ENCODE data around the gene BNC2.

BNC2 gene

DNA sequence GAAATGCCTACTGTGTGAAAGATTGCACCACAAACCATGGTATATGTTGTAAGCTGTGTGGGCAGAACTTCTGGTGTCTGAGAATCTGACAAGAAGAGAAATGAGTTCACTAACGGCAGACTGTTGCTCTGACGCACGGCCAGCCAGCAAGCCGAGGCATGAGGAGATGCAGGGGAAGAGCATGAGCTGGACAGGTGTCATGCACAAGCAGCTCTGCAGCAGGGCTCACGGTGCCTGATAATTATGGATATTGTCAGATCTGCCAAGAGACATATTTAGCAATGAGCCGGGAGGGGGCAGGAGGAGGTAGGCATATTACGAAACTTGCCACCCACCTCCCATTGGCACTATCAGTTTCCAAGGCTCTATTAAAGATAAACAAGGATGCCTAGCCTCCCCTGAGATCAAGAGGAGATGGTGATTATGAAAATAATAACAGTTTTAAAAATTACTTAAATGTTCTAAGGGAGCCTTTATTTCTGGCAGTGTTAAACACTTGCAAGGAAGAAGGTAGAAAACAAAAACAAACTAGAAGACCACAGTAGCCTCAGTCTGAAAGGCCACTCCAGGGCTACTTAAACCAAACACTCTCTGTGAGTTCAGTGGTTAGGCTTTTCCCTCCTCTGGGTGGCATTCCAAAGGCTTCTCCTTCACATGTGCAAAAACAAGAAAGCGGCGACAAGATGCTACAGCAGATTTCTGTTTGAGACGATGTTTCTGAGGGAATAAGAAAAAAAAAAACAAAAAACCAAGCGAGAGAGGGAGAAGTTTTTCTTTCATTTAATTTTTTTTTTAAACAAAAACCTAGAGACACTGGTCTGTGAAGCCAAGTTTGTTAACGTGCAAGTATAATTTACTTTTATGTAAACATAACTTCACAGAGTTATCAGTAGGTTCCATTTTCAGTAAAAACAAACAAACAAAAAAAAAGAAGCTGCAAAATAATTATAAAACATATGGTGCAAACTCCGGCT, 339.5 kb downstream of the BNC2 start:
- no peak for DNase-seq

DNA sequence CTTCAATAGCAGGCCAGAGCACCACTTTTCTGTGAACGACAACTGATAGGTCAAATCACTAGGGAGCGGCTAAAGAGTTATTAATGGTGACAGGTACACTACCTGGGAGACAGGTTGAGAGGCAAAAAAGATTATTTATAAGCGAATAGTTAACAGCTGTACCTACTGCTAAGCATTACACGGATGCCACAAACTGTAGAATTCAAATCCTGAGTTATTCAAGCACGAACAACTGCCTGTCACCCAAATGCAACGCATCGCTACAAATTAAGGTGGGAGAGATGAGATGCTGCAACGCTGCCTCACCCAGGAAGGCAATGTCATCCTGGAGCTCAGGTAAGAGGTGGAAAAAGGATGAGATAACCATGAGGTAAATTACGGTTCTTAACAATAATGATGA, 342.9 kb downstream of the BNC2 start:
- no peak for DNase-seq

GRCh38 chr9:16526380-16526779, 344.1 kb downstream of the BNC2 start:
- DNase-seq = no peak

DNA sequence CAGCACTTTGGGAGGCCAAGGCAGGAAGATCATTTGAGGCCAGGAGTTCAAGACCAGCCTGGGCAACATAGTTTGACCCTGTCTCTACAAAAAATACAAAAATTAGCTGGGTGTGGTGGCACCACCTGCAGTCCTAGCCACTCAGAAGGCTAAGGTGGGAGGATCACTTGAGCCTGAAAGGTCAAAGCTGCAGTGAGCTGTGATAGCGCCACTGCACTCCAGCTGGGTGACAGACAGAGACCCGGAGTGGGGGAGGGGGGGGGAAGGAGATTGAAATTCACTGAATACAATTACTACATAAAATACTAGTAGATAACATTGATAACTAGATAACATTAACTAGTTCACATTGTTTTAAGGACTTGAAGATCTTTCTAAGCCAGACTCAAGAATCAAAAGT, 345.6 kb downstream of the BNC2 start:
- DNase-seq = no peak

GRCh38 chr9:16524078-16524477, 346.4 kb downstream of the BNC2 start:
- DNase-seq = no peak

- DNase-seq = no peak
These were observed 348.5 kb downstream of the BNC2 start for GRCh38 chr9:16521868-16522411.

DNA sequence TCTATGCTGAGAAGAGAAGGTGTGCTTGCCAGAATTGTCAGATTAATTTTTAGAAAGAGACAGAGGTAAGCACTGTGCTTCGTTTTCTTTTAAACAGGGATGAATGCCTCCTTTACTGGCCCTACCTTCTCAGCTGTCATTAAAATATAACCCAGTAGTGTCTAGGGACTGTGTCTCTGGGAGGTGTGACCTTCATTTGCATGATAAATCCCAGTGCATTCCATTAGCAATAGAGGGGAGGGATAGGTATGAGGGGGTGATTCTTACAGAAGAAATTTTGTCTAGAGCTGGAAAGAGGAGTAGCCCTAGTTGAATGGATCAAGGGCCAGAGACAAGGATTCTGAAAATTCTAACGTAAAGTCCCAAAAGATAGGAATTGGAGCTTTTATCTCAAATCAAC, 351.5 kb downstream of the BNC2 start:
- no peak for DNase-seq

DNA sequence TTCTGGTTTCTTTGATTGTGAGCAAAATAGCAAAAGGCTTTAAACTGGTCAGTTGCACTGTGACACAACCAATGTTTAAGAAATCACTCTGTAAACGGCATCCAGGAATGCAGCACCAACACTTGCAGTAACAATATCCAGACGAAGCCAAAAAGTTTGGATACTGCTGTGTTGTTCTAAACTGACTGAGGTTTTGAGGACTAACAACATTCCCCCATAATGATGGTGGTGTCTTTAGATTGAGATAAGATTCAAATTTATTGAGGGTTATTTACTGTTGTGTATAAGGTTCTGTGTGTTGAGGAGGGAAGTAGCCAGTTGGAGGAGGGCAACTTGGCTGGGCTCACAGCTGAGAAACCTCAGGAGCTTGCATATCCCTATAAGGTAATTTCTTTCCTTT, 353.6 kb downstream of the BNC2 start:
- no peak for DNase-seq

DNA sequence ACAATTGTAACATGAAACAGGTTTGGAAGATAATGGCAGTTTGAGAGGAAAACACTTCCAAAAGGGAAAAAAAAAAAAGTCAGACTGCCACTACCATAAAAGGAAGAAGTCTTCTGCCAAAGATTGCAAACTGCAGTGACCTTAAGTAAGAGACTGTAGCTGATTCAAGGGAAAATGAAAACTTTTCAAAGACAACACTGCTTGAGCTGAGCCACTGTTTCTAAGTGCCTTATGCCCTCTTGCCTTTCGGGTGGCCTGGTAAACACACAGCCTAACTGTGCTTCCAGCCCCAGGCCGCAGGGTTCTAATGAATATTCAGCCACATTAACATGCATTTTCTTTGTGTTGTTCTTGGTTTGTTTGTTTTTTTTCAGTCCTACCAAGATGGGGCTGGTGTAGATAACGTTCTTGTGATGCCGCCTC, 354.6 kb downstream of the BNC2 start:
- no peak for DNase-seq

DNA sequence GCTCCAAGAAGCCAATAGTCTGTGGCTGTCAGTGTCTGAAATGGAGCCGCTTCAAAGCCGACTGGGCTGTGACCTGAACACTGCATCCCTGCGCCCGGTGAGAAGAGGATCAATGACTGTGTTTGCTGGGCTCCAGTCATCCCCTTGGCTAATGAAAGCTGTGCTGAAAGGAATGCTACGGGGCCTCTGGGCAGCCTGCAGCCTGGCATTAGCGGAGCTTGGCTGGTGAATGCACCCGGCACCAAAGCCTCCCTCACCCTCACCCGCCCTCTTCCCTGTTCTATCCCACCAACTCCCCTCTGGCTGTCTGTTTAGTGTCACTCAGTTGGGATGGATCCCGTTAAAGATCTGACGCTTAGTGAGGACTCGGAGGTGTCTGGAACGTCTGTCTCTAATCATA, 355.3 kb downstream of the BNC2 start:
- DNase-seq = no peak

- DNase-seq = no peak
These were observed 356.3 kb downstream of the BNC2 start for GRCh38 chr9:16514131-16514530.

DNA sequence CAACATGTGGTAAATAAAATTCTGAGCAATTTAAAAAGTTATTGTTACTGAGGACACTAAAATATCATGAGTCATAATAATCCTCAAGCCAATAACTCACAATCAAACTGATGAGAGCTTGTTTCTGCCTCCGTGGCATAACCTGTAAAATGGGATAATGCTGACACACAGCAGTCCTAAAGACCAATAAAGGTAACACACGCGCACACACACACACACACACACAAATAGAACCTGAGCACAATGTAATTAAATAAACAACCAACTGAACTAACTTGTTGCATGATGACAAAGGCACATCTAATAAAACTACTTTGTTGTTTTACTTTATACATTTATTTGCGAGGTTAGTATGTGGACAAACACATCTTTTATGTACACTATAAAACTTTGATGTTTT, 358.2 kb downstream of the BNC2 start:
- no peak for DNase-seq

GRCh38 chr9:16510482-16510881, 360.0 kb downstream of the BNC2 start:
- no peak for DNase-seq

GRCh38 chr9:16509997-16510396, 360.5 kb downstream of the BNC2 start:
- DNase-seq = no peak

- DNase-seq = no peak
These were observed 365.3 kb downstream of the BNC2 start for GRCh38 chr9:16505199-16505598.

- no peak for DNase-seq
These were observed 368.7 kb downstream of the BNC2 start for GRCh38 chr9:16501726-16502125.

- no peak for DNase-seq
These were observed 369.3 kb downstream of the BNC2 start for GRCh38 chr9:16501141-16501540.

DNA sequence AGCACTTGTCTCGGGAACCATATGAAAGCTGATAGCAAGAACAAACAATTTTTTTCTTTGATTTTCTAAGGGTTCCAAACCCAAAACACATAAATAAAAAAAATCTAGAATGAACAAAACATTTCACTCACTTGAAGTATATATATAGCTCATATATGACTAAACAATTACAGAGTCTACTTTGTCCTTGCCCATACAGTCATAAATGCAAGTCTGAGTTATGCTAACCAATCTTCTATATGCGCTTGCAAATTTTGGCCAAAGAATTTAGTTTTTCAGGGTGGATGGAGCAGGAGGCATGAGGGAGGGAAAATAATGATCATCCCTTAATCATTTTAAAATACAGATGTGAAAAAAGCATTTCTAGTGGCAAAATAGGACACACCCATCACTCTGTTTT, 370.1 kb downstream of the BNC2 start:
- DNase-seq = no peak

DNA sequence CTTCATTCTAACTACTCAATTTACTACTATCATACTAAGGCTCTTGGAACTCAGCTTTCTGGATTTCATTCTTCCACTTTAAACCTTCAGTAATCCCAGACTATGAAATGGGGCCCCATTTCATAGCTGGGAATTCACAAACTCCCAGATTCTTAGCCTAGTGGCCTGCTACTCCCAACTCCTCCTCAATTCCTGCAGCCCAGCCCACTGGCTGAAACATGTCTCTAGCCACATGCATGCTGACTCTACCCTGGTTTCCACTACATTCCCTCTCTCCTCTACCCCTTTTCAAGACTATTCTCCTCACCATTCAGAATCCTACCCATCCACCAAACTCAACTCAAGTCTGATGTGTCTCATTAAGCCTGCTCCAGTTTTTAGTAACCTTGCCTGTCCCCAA, 370.6 kb downstream of the BNC2 start:
- DNase-seq = no peak

- no peak for DNase-seq
These were observed 373.6 kb downstream of the BNC2 start for GRCh38 chr9:16496908-16497307.

DNA sequence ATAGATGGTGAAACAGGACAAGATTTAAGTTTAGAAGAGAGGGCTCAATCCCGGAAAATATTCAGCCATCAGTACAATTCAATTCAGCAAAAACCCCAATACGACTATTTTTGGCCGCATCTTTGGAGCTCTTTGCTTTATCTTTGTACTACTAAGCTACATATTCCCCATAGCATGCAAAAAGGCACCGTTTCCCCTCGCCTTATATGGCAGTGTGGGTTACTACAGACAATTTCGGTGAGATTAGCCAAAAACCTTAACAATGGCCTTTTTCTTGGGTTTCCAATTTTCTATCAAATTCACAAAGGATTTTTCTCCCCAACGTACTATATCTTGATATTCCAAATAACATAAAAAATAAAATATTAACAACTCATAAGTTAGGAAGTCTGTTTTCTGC, 382.6 kb downstream of the BNC2 start:
- DNase-seq = no peak

DNA sequence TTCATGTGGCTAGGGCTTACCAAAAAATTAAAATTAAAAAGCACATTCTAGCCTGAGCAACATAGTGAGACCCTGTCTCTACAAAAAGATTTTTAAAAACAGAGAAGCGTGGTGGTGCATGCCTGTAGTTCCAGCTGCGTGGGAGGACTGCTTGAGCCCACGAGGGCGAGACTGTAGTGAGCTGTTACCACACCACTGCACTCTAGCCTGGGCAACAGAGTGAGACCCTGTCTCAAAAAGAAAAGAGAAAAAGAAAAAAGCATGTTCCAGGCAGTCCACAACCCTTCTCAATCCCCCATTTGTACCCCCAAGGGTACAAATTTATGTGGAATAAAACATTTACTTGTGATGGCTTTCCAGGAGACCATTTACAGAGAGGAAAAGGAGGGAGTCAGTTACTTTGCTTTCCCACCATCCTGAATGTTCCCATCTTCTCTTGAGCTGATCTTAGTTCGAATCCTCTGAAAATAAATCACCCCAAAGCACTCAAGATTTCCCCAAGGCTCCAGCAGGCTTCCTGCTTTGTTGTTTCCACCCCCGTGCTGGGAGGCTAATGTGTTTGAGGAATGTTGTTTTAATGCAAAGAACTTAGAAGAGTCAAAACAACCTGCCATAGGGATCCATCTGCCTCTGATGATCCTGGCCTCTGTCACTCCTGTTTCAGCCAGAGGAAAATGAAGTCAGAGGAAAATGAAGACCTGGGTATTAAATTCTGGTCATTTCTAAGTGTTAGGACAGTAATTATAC, 384.7 kb downstream of the BNC2 start:
- DNase-seq = no peak

DNA sequence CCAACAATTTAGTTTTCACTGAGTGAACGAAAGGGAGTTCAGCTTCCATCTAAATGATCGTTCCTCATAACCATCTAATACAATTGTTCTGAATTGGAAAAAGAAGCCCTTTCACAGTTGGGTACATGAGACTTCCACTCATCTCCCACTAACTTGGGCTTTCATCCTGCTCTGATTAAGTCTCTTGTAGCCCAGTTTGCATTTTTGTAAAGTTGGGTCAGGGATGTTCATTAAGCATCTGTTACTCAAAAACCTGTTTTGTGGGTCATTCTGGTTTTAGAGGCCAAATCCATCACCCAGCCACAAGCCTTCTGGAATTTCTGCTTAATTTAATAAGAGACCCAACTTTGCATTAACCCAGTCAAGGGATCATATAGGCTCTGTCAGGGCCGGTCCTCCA, 385.3 kb downstream of the BNC2 start:
- DNase-seq = no peak

DNA sequence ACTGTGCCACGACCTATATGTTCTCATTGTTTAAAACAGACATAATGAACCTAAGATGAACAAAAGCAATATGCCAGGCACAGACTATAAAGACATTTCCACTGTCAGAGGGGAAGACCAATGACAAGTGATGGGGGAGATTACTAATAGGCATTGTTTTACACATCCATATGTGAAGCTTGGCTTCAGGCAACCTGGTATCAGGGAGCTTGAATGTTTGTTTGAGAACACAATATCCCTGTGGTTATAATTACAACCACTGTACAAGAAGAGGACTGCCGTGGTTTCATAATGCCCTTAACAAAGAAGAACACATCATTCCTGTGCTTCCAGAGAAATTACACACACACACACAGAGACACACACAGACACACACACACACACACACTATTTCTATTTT, 385.7 kb downstream of the BNC2 start:
- DNase-seq = no peak

Data from CD4-positive, alpha-beta T cell treated with Interleukin-4 for 4 hours (primary cell).